OCI-LY1 (cell line): ENCODE data around the gene CNTN5.

Source experiments
- CTCF ChIP-seq: fragments of 200-600 bp; sonication (generic), shearing (Covaris generic); IDR thresholded peaks from 2 replicates; pipeline ENCODE4 v1.5.1; 2017; ENCODE audit warnings: mild to moderate bottlenecking, antibody characterized with exemption, low read length, moderate library complexity, mixed read lengths
- EZH2 ChIP-seq: fragments of 200-600 bp; sonication (generic), shearing (Covaris generic); IDR thresholded peaks from 2 replicates; pipeline ENCODE4 v1.8.0; 2017; ENCODE audit warnings: borderline replicate concordance, mixed run types, mild to moderate bottlenecking, antibody characterized with exemption, low read length, moderate library complexity, mixed read lengths

GRCh38 chr11:99565333-99565732, 544.6 kb downstream of the CNTN5 start:
- TF ChIP-seq CTCF: no peak
- TF ChIP-seq EZH2: no peak
